Measurements from ENCODE around the gene GRB2.

DNA sequence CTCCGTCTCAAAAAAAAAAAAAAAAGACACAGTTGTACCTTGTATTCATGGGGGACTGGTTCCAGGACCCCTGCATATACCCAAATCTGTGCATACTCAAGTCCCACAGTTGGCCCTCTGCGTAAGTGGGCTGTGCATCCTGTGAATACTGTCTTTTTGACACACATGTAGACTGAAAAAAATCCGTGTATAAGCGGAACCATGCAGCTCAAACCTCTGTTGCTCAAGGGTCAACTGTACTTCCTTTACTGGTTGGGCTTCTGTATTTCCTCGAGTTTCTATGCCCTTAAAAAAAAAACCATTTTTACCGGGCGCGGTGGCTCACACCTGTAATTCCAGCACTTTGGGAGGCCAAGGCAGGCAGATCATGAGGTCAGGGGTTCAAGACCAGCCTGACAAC, 52.3 kb downstream of the GRB2 start:
- TF ChIP-seq CEBPB (IDR thresholded peaks at IDR 0.05) (no peak), FOXM1 (IDR thresholded peaks at IDR 0.05; ENCODE audit: borderline replicate concordance, low read depth) (no peak), RAD21 (IDR thresholded peaks at IDR 0.05; ENCODE audit: low read depth) (no peak), YY1 (IDR thresholded peaks at IDR 0.05; ENCODE audit: low read depth) (no peak), EGR1 (IDR thresholded peaks at IDR 0.05) (no peak), CREB1 (IDR thresholded peaks at IDR 0.05; ENCODE audit: low read depth) (no peak), EP300 (IDR thresholded peaks at IDR 0.05; ENCODE audit: borderline replicate concordance) (no peak), TEAD4 (IDR thresholded peaks at IDR 0.05) (no peak)
- TF ChIP-seq, protein P1, sequence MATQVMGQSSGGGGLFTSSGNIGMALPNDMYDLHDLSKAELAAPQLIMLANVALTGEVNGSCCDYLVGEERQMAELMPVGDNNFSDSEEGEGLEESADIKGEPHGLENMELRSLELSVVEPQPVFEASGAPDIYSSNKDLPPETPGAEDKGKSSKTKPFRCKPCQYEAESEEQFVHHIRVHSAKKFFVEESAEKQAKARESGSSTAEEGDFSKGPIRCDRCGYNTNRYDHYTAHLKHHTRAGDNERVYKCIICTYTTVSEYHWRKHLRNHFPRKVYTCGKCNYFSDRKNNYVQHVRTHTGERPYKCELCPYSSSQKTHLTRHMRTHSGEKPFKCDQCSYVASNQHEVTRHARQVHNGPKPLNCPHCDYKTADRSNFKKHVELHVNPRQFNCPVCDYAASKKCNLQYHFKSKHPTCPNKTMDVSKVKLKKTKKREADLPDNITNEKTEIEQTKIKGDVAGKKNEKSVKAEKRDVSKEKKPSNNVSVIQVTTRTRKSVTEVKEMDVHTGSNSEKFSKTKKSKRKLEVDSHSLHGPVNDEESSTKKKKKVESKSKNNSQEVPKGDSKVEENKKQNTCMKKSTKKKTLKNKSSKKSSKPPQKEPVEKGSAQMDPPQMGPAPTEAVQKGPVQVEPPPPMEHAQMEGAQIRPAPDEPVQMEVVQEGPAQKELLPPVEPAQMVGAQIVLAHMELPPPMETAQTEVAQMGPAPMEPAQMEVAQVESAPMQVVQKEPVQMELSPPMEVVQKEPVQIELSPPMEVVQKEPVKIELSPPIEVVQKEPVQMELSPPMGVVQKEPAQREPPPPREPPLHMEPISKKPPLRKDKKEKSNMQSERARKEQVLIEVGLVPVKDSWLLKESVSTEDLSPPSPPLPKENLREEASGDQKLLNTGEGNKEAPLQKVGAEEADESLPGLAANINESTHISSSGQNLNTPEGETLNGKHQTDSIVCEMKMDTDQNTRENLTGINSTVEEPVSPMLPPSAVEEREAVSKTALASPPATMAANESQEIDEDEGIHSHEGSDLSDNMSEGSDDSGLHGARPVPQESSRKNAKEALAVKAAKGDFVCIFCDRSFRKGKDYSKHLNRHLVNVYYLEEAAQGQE (IDR thresholded peaks at IDR 0.05; ENCODE audit: low read depth) = no peak
- TF ChIP-seq, protein P2, sequence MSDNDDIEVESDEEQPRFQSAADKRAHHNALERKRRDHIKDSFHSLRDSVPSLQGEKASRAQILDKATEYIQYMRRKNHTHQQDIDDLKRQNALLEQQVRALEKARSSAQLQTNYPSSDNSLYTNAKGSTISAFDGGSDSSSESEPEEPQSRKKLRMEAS (IDR thresholded peaks at IDR 0.05) = no peak
- TF ChIP-seq, protein P3, sequence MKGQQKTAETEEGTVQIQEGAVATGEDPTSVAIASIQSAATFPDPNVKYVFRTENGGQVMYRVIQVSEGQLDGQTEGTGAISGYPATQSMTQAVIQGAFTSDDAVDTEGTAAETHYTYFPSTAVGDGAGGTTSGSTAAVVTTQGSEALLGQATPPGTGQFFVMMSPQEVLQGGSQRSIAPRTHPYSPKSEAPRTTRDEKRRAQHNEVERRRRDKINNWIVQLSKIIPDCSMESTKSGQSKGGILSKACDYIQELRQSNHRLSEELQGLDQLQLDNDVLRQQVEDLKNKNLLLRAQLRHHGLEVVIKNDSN (IDR thresholded peaks at IDR 0.05) = no peak
